Measurements from ENCODE around the gene IL33.

- TF ChIP-seq EP300 (conservative IDR thresholded peaks at IDR 0.05; ENCODE audit: poor library complexity, severe bottlenecking) = no peak
- TF ChIP-seq, protein P1, sequence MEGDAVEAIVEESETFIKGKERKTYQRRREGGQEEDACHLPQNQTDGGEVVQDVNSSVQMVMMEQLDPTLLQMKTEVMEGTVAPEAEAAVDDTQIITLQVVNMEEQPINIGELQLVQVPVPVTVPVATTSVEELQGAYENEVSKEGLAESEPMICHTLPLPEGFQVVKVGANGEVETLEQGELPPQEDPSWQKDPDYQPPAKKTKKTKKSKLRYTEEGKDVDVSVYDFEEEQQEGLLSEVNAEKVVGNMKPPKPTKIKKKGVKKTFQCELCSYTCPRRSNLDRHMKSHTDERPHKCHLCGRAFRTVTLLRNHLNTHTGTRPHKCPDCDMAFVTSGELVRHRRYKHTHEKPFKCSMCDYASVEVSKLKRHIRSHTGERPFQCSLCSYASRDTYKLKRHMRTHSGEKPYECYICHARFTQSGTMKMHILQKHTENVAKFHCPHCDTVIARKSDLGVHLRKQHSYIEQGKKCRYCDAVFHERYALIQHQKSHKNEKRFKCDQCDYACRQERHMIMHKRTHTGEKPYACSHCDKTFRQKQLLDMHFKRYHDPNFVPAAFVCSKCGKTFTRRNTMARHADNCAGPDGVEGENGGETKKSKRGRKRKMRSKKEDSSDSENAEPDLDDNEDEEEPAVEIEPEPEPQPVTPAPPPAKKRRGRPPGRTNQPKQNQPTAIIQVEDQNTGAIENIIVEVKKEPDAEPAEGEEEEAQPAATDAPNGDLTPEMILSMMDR (IDR thresholded peaks at IDR 0.05; ENCODE audit: poor library complexity, severe bottlenecking) = no peak
- TF ChIP-seq POLR2AphosphoS5 (IDR thresholded peaks at IDR 0.05) = no peak
- no peak for TF ChIP-seq SMC3 (conservative IDR thresholded peaks at IDR 0.05; ENCODE audit: poor library complexity)
- TF ChIP-seq RAD21 (conservative IDR thresholded peaks at IDR 0.05) = no peak
Measured at GRCh38 chr9:6302417-6302816, 86.8 kb downstream of the IL33 start.
